GM10266 (cell line): ENCODE results near the gene OXA1L.
"Not testable (repeated sequence)": the region's sequence is repeated elsewhere in the genome, so short reads cannot be mapped to it uniquely, and the experiment has no call there.

Experiments
- DNase-seq: peaks from one replicate; pipeline ENCODE4 v3.0.0; 2012; ENCODE audit errors: extremely low spot score
- CTCF ChIP-seq: IDR thresholded peaks from 2 replicates; pipeline ENCODE4 v1.5.1; 2012; ENCODE audit warnings: mild to moderate bottlenecking, low read depth; ENCODE audit not compliant: control insufficient read depth, insufficient read depth; ENCODE audit errors: missing control alignments

OXA1L gene

GRCh38 chr14:22752422-22752821 lies 14.1 kb upstream of the OXA1L start:
- no peak for TF ChIP-seq CTCF
- no peak for DNase-seq

- DNase-seq, result no peak
- TF ChIP-seq CTCF, result no peak
These were observed 12.9 kb upstream of the OXA1L start for GRCh38 chr14:22753586-22753985.

GRCh38 chr14:22757972-22758650 lies 8.4 kb upstream of the OXA1L start:
- not testable (repeated sequence) for DNase-seq

GRCh38 chr14:22761734-22762133 lies 4.8 kb upstream of the OXA1L start:
- no peak for TF ChIP-seq CTCF
- no peak for DNase-seq

- TF ChIP-seq CTCF, result no peak
- no peak for DNase-seq
These were observed 2.1 kb upstream of the OXA1L start for GRCh38 chr14:22764382-22764781.

- TF ChIP-seq CTCF, result no peak
- no peak for DNase-seq
These were observed 768 bp downstream of the OXA1L start for GRCh38 chr14:22767323-22767589.

GRCh38 chr14:22768947-22769346 lies 2.5 kb downstream of the OXA1L start:
- no peak for DNase-seq
- TF ChIP-seq CTCF, result no peak

GRCh38 chr14:22769369-22769768 lies 2.9 kb downstream of the OXA1L start:
- no peak for DNase-seq
- TF ChIP-seq CTCF, result no peak
